A549 (cell line): Measurements from ENCODE around the gene ABCC1. TPM values are rescaled to one million over a fixed set of nuclear protein-coding genes. Genes with fewer than 3 reads are reported as not detected.

Experiments
- ATAC-seq, 2 experiments: fragments of 200-7000 bp in 1 of 2; fragments of >200 bp in 1 of 2; cut with Nextera tagmentation in 1 of 2; cut with Tn5 transposase in 1 of 2; 3 replicates each; pipeline versions ENCODE4 v1.8.0 to v1.9.1; 2018 to 2020; ENCODE audit warnings: mild to moderate bottlenecking in 1 of 2, moderate library complexity in 1 of 2
- CTCF ChIA-PET: fragments of 300-600 bp; sonication (Branson Sonifier 250); formaldehyde crosslinking; extraction: SDS; loops from one replicate; lab custom pipeline; 2021; ENCODE audit warnings: antibody characterized with exemption, inconsistent platforms; lab: Yijun Ruan, JAX
- POLR2A ChIA-PET: fragments of 350-600 bp; formaldehyde crosslinking; extraction: SDS; loops from one replicate; lab custom pipeline; 2021; ENCODE audit warnings: antibody characterized with exemption, inconsistent platforms; lab: Yijun Ruan, JAX
- DNase-seq, 2 experiments: peaks; one replicate each; pipeline versions ENCODE4 v3.0.0 to v3.0.0-alpha.2; 2011 to 2016; ENCODE audit warnings: low read depth in 1 of 2, low spot score in 1 of 2
- FAIRE-seq: peaks from 2 replicates; lab custom pipeline; 2011; peaks lifted over from hg19 to GRCh38; lab: Jason Lieb, UNC
- H3K27ac ChIP-seq, 2 experiments: fragments of >200 bp; sonication (Bioruptor Twin); formaldehyde crosslinking; 3 replicates each; pipeline ENCODE4 v1.5.1; 2016 to 2017
- H3K4me1 ChIP-seq: fragments of >200 bp; sonication (Bioruptor Twin); formaldehyde crosslinking; 3 replicates; pipeline ENCODE4 v1.6.1; 2016
- H3K4me2 ChIP-seq: fragments of >200 bp; sonication (Bioruptor Twin); formaldehyde crosslinking; 3 replicates; pipeline ENCODE4 v1.6.1; 2016
- H3K4me3 ChIP-seq: fragments of >200 bp; sonication (Bioruptor Twin); formaldehyde crosslinking; 3 replicates; pipeline ENCODE4 v1.5.1; 2016
- H3K9me3 ChIP-seq: fragments of >200 bp; sonication (Bioruptor Twin); formaldehyde crosslinking; 3 replicates; pipeline ENCODE4 v1.6.1; 2016
- CBX8 ChIP-seq: fragments of 200-600 bp; sonication (generic); IDR thresholded peaks from 2 replicates; pipeline ENCODE4 v1.6.1; 2016
- CHD2 ChIP-seq: fragments of 150-350 bp; IDR thresholded peaks from 2 replicates; pipeline ENCODE4 v1.6.1; 2014; ENCODE audit warnings: low read length; ENCODE audit not compliant: partially characterized antibody
- CHD4 ChIP-seq: fragments of 200-600 bp; sonication (generic); IDR thresholded peaks from 2 replicates; pipeline ENCODE4 v1.6.1; 2016; ENCODE audit warnings: antibody characterized with exemption, mild to moderate bottlenecking, borderline replicate concordance
- EHMT2 ChIP-seq: fragments of 200-600 bp; sonication (generic); IDR thresholded peaks from 2 replicates; pipeline ENCODE4 v1.6.1; 2016; ENCODE audit warnings: antibody characterized with exemption, low read depth, mild to moderate bottlenecking, moderate library complexity
- EP300 ChIP-seq, 2 experiments: fragments of >200 bp; sonication (Bioruptor Twin); formaldehyde crosslinking; IDR thresholded peaks; 2 replicates in 1 of 2; 3 replicates in 1 of 2; pipeline ENCODE4 v1.6.1; 2016 to 2017
- FOSL2 ChIP-seq, 2 experiments: fragments of 450-650 bp in 1 of 2; fragments of >200 bp in 1 of 2; sonication (Bioruptor Twin) in 1 of 2; formaldehyde crosslinking; IDR thresholded peaks; 2 replicates each; pipeline versions ENCODE4 v1.5.0 to v1.6.1; 2016 to 2020; ENCODE audit warnings: mild to moderate bottlenecking in 1 of 2, moderate library complexity in 1 of 2
- GATA3 ChIP-seq: IDR thresholded peaks from 2 replicates; pipeline ENCODE4 v1.6.1; 2012; ENCODE audit warnings: borderline replicate concordance
- HDAC2 ChIP-seq: fragments of 200-600 bp; sonication (generic); IDR thresholded peaks from 2 replicates; pipeline ENCODE4 v1.6.1; 2016
- HEYL ChIP-seq: fragments of 250-450 bp; sonication (Bioruptor Pico); IDR thresholded peaks from 2 replicates; pipeline ENCODE4 v1.8.0; 2021; ENCODE audit warnings: mild to moderate bottlenecking, moderate library complexity
- HOXB13 ChIP-seq: fragments of 250-450 bp; sonication (Bioruptor Pico); IDR thresholded peaks from 2 replicates; pipeline ENCODE4 v1.5.0; 2020; ENCODE audit warnings: low read depth, mild to moderate bottlenecking, moderate library complexity
- JUN ChIP-seq, 2 experiments: fragments of >200 bp; sonication (Bioruptor Twin); formaldehyde crosslinking; IDR thresholded peaks; 2 replicates in 1 of 2; 3 replicates in 1 of 2; pipeline ENCODE4 v1.6.1; 2016 to 2017
- KDM5A ChIP-seq: fragments of 200-600 bp; sonication (generic); IDR thresholded peaks from 2 replicates; pipeline ENCODE4 v1.6.1; 2016; ENCODE audit warnings: antibody characterized with exemption, mild to moderate bottlenecking
- MYC ChIP-seq: IDR thresholded peaks from 2 replicates; pipeline ENCODE4 v1.6.1; 2012; ENCODE audit warnings: mild to moderate bottlenecking, inconsistent platforms, low read length, improper control_type of control experiment, borderline replicate concordance
- PHF8 ChIP-seq: fragments of 200-600 bp; sonication (generic); IDR thresholded peaks from 2 replicates; pipeline ENCODE4 v1.6.1; 2016; ENCODE audit warnings: low read depth, mild to moderate bottlenecking, antibody characterized with exemption, moderate library complexity, borderline replicate concordance
- POLR2A ChIP-seq: IDR thresholded peaks from 2 replicates; pipeline ENCODE4 v1.6.1; 2012; ENCODE audit warnings: mild to moderate bottlenecking, low read length
- POLR2AphosphoS2 ChIP-seq: conservative IDR thresholded peaks from 2 replicates; pipeline ENCODE4 v1.6.1; 2012; ENCODE audit warnings: low read length, improper control_type of control experiment, inconsistent platforms
- RAD21 ChIP-seq, 2 experiments: fragments of >200 bp in 1 of 2; sonication (Bioruptor Twin) in 1 of 2; formaldehyde crosslinking in 1 of 2; IDR thresholded peaks in 1 of 2; conservative IDR thresholded peaks in 1 of 2; 2 replicates in 1 of 2; 3 replicates in 1 of 2; pipeline ENCODE4 v1.6.1; 2012 to 2018; ENCODE audit warnings: inconsistent platforms in 1 of 2
- RARB ChIP-seq: fragments of 250-450 bp; sonication (Bioruptor Pico); IDR thresholded peaks from 2 replicates; pipeline ENCODE4 v1.8.0; 2021; ENCODE audit warnings: mild to moderate bottlenecking, moderate library complexity
- RCOR1 ChIP-seq: fragments of 150-350 bp; IDR thresholded peaks from 2 replicates; pipeline ENCODE4 v1.6.1; 2014; ENCODE audit warnings: antibody characterized with exemption, low read length, low read depth
- RFX5 ChIP-seq: fragments of 450-650 bp; IDR thresholded peaks from 2 replicates; pipeline ENCODE4 v1.7.1; 2014; ENCODE audit warnings: antibody characterized with exemption, mild to moderate bottlenecking, moderate library complexity
- RNF2 ChIP-seq: fragments of 200-600 bp; sonication (generic); IDR thresholded peaks from 2 replicates; pipeline ENCODE4 v1.6.1; 2016; ENCODE audit warnings: low read depth, mild to moderate bottlenecking, antibody characterized with exemption, moderate library complexity, borderline replicate concordance
- TFCP2L1 ChIP-seq: fragments of 250-450 bp; sonication (Bioruptor Pico); IDR thresholded peaks from 2 replicates; pipeline ENCODE4 v1.5.0; 2021; ENCODE audit warnings: mild to moderate bottlenecking
- TP53 ChIP-seq: fragments of 250-450 bp; sonication (Bioruptor Pico); IDR thresholded peaks from 2 replicates; pipeline ENCODE4 v1.5.0; 2021; ENCODE audit warnings: mild to moderate bottlenecking, moderate library complexity
- WGBS: methylation state at CpG from one replicate; pipeline ENCODE4 v1.1.6; 2017; ENCODE audit errors: missing lambda C conversion rate; 5-methylcytosine and 5-hydroxymethylcytosine counted together
- polyA plus RNA-seq, 4 experiments: library from polyadenylated mRNA; depleted of rRNA in 3 of 4; stranded (reverse); fragments of >200 nt; fragmentation: RNase III in 1 of 4; extraction: RNeasy Plus Mini Kit Qiagen cat#74134 plus additional on column Dnase treatment in 1 of 4; gene quantifications; 2 replicates in 3 of 4; 3 replicates in 1 of 4; pipeline ENCODE4 v1.2.3, GENCODE V29; 2011 to 2017
- TF ChIP-seq, protein P1 (sequence below): fragments of 200-600 bp; sonication (generic); IDR thresholded peaks from 2 replicates; pipeline ENCODE4 v1.6.1; 2016; ENCODE audit warnings: antibody characterized with exemption, mild to moderate bottlenecking, moderate library complexity

The ABCC1 gene
- polyA plus RNA-seq, 2 of the 4 experiments (the other 2 are of a cell fraction), result 56.5 to 93.8 TPM

DNA sequence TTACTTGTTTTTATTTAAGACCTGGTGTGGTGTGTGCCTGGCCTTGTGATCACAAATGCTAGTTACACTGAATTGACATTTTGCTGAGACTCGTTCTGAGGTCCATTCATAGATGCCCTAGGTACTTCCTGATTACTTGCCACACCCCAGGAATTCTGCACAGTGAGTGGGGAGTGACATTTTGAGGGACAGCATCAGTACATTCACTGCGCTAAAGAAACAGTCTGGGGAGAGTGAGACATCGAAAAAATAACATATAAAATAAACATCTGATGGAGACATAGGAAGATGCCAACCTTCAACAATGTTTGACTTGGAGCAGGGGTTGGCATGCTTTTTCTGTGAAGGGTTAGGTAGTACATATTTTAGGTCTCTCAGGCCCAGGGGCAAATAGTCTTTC lies 30.4 kb downstream of the ABCC1 start:
- Histone ChIP-seq H3K27ac (peak overlapping the region; percentile 84 to 92; a peak in 5 of 6 replicates), H3K4me1 (peaks cover 71% of the 10 kb centered on the region), H3K4me2 (peak overlapping the region; percentile 12; the same call in 1 of the 3 replicates), H3K4me3 (no peak overlapping the region), H3K9me3 (peaks cover 33% of the 10 kb centered on the region)
- WGBS, result 8% methylated on average over 3 of the region's 3 CpGs
- FAIRE-seq (no peak), ATAC-seq (peak in 1 of 2 experiments; percentile 22; a peak in 2 of 6 replicates), DNase-seq (no peak)
- POLR2A ChIA-PET, result no interaction called here
- CTCF ChIA-PET, result no interaction called here
- no peak for TF ChIP-seq HDAC2
- 0 out of 5 replicates have a peak, but pooled peaks of 1 of the 2 experiments have one; percentile 32 for TF ChIP-seq JUN (IDR thresholded peaks at IDR 0.05)
- no peak for TF ChIP-seq RNF2
- TF ChIP-seq CHD4, result no peak
- TF ChIP-seq RFX5, result no peak
- TF ChIP-seq FOSL2 (IDR thresholded peaks at IDR 0.05), result no peak
- TF ChIP-seq FOSL2 (CRISPR knock-in tag; IDR thresholded peaks at IDR 0.05), result no peak
- TF ChIP-seq GATA3, result peak; percentile 20; the same call in 1 of the 2 replicates
- no peak for TF ChIP-seq HOXB13 (CRISPR knock-in tag)
- TF ChIP-seq RARB, result no peak

DNA sequence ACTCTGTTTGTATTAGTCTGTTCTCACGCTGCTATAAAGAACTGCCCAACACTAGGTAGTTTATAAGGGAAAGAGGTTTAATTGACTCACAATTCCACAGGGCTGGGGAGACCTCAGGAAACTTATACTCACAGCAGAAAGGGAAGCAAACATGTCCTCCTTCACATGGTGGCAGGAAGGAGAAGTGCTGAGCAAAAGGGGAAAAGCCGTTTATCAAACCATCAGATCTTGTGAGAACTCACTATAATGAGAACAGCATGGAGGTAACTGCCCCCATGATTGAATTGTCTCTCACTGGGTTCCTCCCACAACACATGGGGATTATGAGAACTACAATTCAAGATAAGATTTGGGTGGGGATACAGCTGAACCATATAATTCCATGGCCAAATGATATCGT lies 30.9 kb downstream of the ABCC1 start:
- ATAC-seq (no peak), FAIRE-seq (no peak), DNase-seq (no peak)
- Histone ChIP-seq H3K4me2 (0 out of 3 replicates have a peak overlapping the region, but pooled peaks have one; percentile 12), H3K9me3 (peaks cover 33% of the 10 kb centered on the region), H3K4me3 (no peak overlapping the region)
- ChIA-PET CTCF (no interaction called here), POLR2A (no interaction called here)
- WGBS, result 83% methylated on average over 3 of the region's 3 CpGs
- no peak for TF ChIP-seq HOXB13 (CRISPR knock-in tag)
- no peak for TF ChIP-seq EP300 (IDR thresholded peaks at IDR 0.05)
- no peak for TF ChIP-seq PHF8
- TF ChIP-seq TFCP2L1 (CRISPR knock-in tag), result no peak
- TF ChIP-seq RCOR1, result no peak
- no peak for TF ChIP-seq TP53
- TF ChIP-seq, protein P1, sequence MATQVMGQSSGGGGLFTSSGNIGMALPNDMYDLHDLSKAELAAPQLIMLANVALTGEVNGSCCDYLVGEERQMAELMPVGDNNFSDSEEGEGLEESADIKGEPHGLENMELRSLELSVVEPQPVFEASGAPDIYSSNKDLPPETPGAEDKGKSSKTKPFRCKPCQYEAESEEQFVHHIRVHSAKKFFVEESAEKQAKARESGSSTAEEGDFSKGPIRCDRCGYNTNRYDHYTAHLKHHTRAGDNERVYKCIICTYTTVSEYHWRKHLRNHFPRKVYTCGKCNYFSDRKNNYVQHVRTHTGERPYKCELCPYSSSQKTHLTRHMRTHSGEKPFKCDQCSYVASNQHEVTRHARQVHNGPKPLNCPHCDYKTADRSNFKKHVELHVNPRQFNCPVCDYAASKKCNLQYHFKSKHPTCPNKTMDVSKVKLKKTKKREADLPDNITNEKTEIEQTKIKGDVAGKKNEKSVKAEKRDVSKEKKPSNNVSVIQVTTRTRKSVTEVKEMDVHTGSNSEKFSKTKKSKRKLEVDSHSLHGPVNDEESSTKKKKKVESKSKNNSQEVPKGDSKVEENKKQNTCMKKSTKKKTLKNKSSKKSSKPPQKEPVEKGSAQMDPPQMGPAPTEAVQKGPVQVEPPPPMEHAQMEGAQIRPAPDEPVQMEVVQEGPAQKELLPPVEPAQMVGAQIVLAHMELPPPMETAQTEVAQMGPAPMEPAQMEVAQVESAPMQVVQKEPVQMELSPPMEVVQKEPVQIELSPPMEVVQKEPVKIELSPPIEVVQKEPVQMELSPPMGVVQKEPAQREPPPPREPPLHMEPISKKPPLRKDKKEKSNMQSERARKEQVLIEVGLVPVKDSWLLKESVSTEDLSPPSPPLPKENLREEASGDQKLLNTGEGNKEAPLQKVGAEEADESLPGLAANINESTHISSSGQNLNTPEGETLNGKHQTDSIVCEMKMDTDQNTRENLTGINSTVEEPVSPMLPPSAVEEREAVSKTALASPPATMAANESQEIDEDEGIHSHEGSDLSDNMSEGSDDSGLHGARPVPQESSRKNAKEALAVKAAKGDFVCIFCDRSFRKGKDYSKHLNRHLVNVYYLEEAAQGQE, result no peak
- no peak for TF ChIP-seq MYC
- TF ChIP-seq POLR2A, result no peak
- TF ChIP-seq CHD2, result no peak
- no peak for TF ChIP-seq CHD4
- no peak for TF ChIP-seq CBX8
- no peak for TF ChIP-seq RAD21 (conservative IDR thresholded peaks at IDR 0.05 in 1 of 2, IDR thresholded peaks at IDR 0.05 in 1 of 2)
- TF ChIP-seq HEYL (CRISPR knock-in tag), result no peak
- TF ChIP-seq POLR2AphosphoS2, result no peak
- TF ChIP-seq EHMT2, result no peak
- TF ChIP-seq FOSL2 (IDR thresholded peaks at IDR 0.05), result no peak
- no peak for TF ChIP-seq FOSL2 (CRISPR knock-in tag; IDR thresholded peaks at IDR 0.05)
- TF ChIP-seq KDM5A, result no peak
- TF ChIP-seq, all 56 proteins: peak for 0
- Histone ChIP-seq H3K4me1 (peaks cover 71% of the 10 kb centered on the region), H3K27ac (peak overlapping the region; percentile 84 to 92; a peak in 5 of 6 replicates)
